HG03432 (cell line): ENCODE data around the gene UTP25.
A peak's percentile ranks its signal among the peaks of the same experiment; 100 is the strongest.

Experiments used
- ATAC-seq: cut with Tn5 transposase; IDR thresholded peaks from one replicate; pipeline ENCODE4 v1.9.1; 2021; ENCODE audit warnings: mild to moderate bottlenecking, moderate library complexity; ENCODE audit not compliant: unreplicated experiment

Gene UTP25

GRCh38 chr1:209805875-209806760, 21.7 kb upstream of the UTP25 start, which contains the start of gene IRF6:
Gene IRF6, minus strand, starts transcription at chr1:209806142. Its CDS starts 4,729 bp downstream, at chr1:209801413.
- ATAC-seq, result peak; percentile 95

- ATAC-seq, result no peak
Observed at GRCh38 chr1:209807509-209807908, 20.3 kb upstream of the UTP25 start.

DNA sequence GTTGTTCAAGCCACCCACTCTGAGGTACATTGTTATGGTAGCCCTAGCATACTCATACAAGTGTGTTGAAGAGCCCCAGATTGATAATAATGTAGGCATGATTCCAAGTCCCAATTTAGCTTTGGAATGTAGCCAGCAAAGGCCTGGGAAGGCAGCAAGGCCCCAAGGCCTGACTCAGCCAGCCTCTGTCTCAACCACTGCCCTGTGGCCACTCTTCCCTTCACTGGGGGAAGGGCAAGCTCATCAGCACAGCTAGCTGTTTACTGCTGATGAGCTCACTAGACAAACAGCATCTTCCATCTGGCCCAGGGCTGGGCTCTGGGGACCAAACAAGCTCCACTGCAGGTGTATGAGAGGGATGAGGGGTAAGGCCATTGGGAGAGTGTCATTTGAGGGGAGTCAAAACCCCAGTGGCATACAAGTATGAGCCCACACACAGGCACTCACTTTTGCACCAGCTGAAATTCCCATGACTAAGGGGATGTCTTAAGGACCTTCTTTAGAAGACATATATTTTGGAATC, 19.7 kb upstream of the UTP25 start:
- ATAC-seq, result no peak

DNA sequence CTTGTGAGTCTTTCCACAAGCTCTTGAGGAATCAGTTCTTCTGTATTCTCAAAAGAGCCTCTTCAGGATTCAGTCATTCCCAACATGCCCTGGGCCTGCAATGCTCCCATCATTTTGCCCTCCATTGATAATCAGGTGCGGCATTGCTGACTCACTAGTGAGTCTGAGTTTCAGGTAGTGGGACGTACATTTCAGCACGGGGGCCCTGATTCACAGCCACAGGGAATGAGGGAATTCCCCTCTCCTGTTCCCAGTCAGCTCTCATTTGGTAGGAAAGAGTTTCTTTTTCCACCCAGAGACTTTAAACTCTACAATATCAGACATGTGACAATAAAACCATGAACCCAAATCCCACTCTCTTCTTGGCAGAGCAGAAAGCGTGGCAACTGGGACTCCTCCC, 18.2 kb upstream of the UTP25 start:
- no peak for ATAC-seq

- no peak for ATAC-seq
Observed at GRCh38 chr1:209810783-209811182, 17.0 kb upstream of the UTP25 start.

GRCh38 chr1:209813902-209814301, 13.9 kb upstream of the UTP25 start:
- no peak for ATAC-seq

DNA sequence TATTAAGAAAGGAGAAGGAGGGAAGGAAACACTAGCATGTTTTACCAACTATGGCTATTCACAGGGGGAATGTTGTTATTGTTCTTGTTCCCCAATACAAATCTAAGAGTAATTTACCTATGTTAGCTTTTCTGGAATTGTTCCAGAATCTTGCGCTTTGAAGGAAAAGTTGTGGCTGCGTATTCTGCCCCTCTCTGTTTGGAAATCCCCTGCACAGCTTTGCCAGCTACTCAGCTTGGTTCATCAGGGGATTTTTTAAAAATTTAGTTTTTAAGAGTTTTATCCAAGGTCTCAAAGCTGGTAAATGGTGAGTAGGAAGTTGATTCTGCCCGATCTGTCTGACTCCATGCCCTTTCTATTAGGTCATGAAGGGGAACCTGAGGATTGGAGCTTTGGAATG, 12.3 kb upstream of the UTP25 start:
- no peak for ATAC-seq

DNA sequence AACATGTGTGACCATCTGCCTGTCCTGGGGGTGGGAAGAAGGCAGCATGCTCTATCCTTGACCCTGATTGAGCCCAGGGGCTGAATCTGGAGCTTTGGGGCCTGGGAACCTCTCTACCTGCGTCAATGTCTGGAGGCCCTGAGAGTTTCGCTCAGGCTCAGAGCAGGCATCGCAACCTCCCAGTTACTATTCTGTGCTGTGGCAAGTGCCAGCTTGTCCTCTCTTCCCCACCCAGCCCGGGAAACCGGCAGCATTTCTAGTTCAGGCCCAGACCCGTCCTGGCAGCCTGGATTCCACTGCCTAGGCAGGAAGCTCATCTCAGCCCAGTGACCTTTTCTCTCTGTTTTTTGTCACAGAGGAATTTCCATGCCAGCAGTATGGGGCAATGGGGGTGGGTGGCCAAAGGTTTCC, 11.8 kb upstream of the UTP25 start:
- ATAC-seq, result no peak

GRCh38 chr1:209816923-209817322, 10.8 kb upstream of the UTP25 start:
- ATAC-seq, result no peak

- ATAC-seq, result no peak
Observed at GRCh38 chr1:209817691-209818090, 10.1 kb upstream of the UTP25 start.

DNA sequence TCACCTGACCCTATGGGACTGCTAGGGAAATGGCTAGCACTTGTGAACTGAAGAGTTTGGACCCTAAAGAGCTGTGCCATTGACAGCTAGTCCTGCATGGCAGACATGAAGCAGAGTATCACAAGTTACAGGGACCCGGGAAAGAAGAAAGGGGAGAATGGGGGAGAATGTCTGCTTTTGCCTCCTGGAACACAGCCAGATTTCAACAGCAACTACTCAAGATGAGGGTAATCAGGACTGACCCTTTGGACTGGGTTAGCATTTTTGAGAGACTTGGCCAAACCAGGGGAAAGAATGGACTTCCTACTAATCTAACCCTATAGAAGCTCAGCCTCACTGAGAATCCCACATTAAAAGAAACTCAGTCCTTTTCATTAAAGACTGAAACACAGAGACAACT, 8.7 kb upstream of the UTP25 start:
- ATAC-seq, result no peak

DNA sequence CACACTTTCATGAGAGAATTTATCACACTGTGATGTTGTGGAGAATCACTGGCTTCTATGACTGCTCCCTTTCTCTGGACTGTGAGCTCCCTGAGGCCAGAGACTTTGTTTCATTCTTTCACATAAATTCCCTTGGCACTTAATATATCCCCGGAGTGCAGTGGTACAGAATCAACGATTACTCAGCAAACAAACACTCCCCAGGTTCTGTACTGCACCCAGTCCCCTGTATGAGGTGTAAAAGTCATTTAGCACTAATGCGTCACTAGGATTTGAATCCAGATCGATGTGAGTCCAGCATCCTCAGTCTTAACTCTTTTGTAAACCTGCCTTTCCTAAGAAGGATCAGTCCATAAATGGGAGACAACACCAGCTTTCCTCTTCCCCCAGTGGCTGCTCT, 6.8 kb upstream of the UTP25 start:
- ATAC-seq, result no peak

- no peak for ATAC-seq
Observed at GRCh38 chr1:209822706-209823105, 5.1 kb upstream of the UTP25 start.

DNA sequence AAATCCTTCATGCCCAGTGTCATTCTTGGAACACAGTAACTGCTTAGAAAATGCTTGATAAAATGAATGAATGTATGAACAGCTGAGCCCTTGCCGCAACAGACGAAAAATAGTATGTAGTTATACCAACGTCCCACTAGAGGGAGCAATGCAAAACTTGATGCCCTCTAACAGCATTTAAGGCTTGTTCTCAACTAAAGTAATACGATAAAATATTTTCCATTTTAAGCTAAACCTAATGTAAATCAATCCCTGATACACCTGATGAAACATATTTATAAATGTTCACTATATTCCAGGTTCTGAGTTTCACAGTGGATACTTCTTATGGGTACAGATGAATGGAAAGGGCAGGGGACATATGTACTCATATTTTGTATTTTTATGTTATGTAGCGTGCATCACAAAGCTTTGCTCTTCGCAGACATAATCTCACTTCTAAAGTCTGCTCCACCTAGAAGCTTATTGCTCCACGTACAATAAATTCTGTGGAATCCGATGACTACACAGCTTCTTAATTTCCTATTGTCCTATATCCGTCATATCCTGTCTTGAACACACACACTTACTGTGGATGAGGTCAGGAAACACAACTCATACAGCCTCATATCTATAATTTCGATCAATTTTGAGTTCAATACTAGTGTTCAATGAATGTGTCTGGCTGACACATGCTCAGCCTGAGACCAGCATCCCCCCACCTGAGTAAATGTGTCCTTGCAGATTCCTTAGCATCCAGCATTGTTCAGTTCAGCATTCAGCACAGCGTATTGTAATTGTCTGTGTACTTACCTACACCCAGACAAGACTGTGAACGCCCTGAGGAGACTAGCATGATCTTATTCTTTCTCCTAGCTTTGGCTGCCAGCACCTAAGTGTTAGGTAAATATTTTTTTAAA, 4.4 kb upstream of the UTP25 start:
- ATAC-seq, result peak; percentile 40

DNA sequence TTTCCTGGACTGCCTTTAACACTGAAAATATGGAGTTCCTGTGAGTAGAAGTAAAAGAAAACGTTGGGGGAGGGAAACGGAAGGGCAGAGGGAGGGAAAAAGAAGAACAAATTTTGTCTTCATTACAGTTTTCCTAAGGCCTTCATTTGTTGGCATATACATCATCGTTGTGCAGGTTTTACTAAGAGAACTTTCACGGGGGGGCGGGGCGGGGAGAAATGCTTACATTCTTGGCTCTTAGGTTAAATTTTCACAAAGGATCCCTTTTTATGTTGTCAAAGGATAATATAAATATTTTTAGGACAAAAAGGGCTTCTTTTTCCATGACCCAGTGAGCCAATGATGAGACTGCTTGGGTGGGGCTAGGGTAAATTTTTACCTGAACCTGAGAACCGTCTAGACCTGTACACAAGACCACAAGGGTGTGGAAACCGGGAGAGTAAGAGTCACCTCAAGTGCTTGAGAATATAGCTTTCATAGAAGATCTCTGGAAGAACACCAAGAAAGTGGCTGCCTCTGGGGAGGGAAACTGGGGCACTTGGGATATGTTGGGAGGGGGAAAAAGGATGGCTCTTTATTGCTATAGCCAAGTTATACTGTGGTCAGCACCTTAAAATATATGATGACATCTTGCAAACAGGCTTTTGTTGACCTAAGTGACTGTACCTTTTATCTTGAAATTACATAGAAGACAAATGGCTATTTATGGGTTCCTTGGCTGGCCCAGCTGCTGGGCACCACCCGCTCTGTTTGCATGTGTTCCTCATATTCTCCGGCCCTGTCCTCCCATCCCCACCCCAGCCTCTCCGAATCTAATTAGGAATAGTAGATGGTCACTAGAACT, 2.0 kb upstream of the UTP25 start:
- no peak for ATAC-seq

DNA sequence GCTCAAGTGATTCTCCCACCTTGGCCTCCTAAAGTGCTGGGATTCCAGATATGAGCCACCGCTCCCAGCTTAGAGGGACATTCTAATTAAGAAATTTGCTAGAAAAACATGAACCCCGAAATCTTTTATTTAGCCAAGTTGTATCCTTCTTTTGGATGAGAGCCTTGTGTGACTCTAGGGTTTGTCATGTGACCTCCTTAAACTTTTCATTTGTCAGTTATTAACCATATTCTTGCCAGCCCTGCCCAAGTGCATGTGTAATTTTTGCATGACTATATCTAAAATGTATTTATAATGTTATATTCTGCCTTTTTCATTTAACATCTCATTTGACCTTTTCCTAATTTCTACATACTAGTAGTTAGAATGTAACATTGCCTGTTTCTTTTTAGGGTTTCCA, 1.9 kb downstream of the UTP25 start:
- ATAC-seq, result no peak

DNA sequence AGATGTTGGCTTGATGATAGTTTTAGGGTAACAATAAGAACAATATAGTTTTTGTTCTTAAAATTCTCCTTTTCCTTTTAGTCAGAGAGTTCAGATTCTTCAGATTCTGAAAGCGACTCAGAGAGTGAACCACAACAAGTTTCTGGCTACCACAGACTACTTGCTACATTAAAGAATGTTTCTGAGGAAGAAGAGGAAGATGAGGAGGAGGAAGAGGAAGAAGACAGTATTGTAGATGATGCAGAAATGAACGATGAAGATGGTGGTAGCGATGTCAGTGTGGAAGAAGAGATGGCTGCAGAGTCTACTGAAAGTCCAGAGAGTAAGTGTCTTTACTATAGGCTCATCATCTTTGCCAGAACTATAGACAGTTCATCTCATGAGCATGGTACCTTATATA, 3.0 kb downstream of the UTP25 start:
- ATAC-seq, result no peak

DNA sequence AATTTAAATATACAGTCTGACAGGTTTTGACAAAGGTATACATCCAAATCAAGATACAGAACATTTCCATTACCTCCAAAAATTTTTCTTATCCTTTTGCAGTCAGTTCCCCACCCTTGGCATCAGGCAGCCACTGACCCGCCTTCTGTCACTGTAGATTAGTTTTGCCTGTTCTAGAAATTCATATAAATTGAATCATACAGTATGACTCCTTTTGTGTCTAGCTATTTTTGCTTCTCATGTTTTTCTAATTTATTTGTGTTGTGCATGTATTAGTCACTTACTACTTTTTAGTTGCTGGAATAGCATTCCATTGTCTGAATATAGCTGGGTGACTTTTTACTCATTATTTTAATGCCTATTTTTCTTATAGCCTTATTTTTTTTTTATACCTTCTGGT, 3.8 kb downstream of the UTP25 start:
- no peak for ATAC-seq

- no peak for ATAC-seq
Observed at GRCh38 chr1:209835782-209836298, 8.1 kb downstream of the UTP25 start.

GRCh38 chr1:209837671-209838070, 9.9 kb downstream of the UTP25 start:
- ATAC-seq, result no peak
